Hepatocyte (in vitro differentiated cells): ENCODE measurements around the gene GXYLT2. TPM values are rescaled to one million over a fixed set of nuclear protein-coding genes. Genes with fewer than 3 reads are reported as not detected.
A peak's percentile ranks its signal among the peaks of the same experiment; 100 is the strongest.

Experiments used
- DNase-seq: peaks from one replicate; pipeline ENCODE4 v3.0.0-alpha.2; 2016; ENCODE audit warnings: low spot score
- H2AFZ ChIP-seq: fragments of 200-600 bp; sonication (generic); 2 replicates; pipeline ENCODE4 v1.6.0; 2016; ENCODE audit warnings: antibody characterized with exemption, mild to moderate bottlenecking
- H3K27ac ChIP-seq: fragments of 200-600 bp; sonication (generic); 2 replicates; pipeline ENCODE4 v1.5.1; 2016; ENCODE audit warnings: mild to moderate bottlenecking
- H3K27me3 ChIP-seq: fragments of 200-600 bp; sonication (generic); 2 replicates; pipeline ENCODE4 v1.6.1; 2016
- H3K36me3 ChIP-seq: fragments of 200-600 bp; sonication (generic); replicated peaks from 2 replicates; pipeline ENCODE4 v1.5.1; 2016; ENCODE audit warnings: low read depth; ENCODE audit not compliant: insufficient read depth
- H3K4me1 ChIP-seq: fragments of 200-600 bp; sonication (generic); 2 replicates; pipeline ENCODE4 v1.5.1; 2016; ENCODE audit warnings: mild to moderate bottlenecking, moderate library complexity; ENCODE audit not compliant: insufficient read depth
- H3K4me2 ChIP-seq: fragments of 200-600 bp; sonication (generic); 2 replicates; pipeline ENCODE4 v1.6.0; 2016
- H3K4me3 ChIP-seq: fragments of 200-600 bp; sonication (generic); 2 replicates; pipeline ENCODE4 v1.5.1; 2016; ENCODE audit warnings: mild to moderate bottlenecking
- H3K79me2 ChIP-seq: fragments of 200-600 bp; sonication (generic); 2 replicates; pipeline ENCODE4 v1.6.0; 2017; ENCODE audit warnings: mild to moderate bottlenecking
- H3K9me2 ChIP-seq: fragments of 200-600 bp; sonication (generic); replicated peaks from 2 replicates; pipeline ENCODE4 v1.6.0; 2017; ENCODE audit warnings: mild to moderate bottlenecking; ENCODE audit not compliant: insufficient read depth
- H3K9me3 ChIP-seq: fragments of 200-600 bp; sonication (generic); 2 replicates; pipeline ENCODE4 v1.5.1; 2016; ENCODE audit warnings: low read depth, mild to moderate bottlenecking
- H4K20me1 ChIP-seq: fragments of 200-600 bp; sonication (generic); 2 replicates; pipeline ENCODE4 v1.6.0; 2016; ENCODE audit warnings: mild to moderate bottlenecking; ENCODE audit not compliant: insufficient read depth, poor library complexity, severe bottlenecking
- EZH2 ChIP-seq: fragments of 200-600 bp; sonication (generic); IDR thresholded peaks from 2 replicates; pipeline ENCODE4 v1.6.1; 2016; ENCODE audit warnings: antibody characterized with exemption, mild to moderate bottlenecking, borderline replicate concordance
- EZH2phosphoT487 ChIP-seq: fragments of 200-600 bp; sonication (generic); IDR thresholded peaks from one replicate; pipeline ENCODE4 v1.6.1; 2018; ENCODE audit warnings: antibody characterized with exemption, mild to moderate bottlenecking, low read depth, moderate library complexity; ENCODE audit not compliant: unreplicated experiment, severe bottlenecking
- WGBS: methylation state at CpG from one replicate; pipeline ENCODE4 v1.1.6; 2016; ENCODE audit warnings: low lambda C conversion rate; ENCODE audit errors: missing lambda C conversion rate; 5-methylcytosine and 5-hydroxymethylcytosine counted together
- polyA plus RNA-seq: library from polyadenylated mRNA; unstranded; fragments of >200 nt; fragmentation: Nextera tagmentation; extraction: Ambion mirVana; gene quantifications from 2 replicates; pipeline ENCODE4 v1.2.1, GENCODE V29; 2016
- small RNA-seq: library from RNA; depleted of rRNA; stranded (forward); fragments of <200 nt; gene quantifications from one replicate; pipeline ENCODE3, GENCODE V24; 2014
- total RNA-seq: library from RNA; depleted of rRNA; stranded (reverse); fragments of >200 nt; gene quantifications from 2 replicates; pipeline ENCODE4 v1.2.3, GENCODE V29; 2014
- TF ChIP-seq, protein P1 (sequence below): fragments of 200-600 bp; sonication (generic); IDR thresholded peaks from 2 replicates; pipeline ENCODE4 v1.5.1; 2016; ENCODE audit warnings: antibody characterized with exemption, mild to moderate bottlenecking; ENCODE audit not compliant: poor library complexity

GXYLT2 gene
- total and polyA plus RNA-seq, 2 experiments from 2014 or later, result 27.4 to 35.7 TPM

DNA sequence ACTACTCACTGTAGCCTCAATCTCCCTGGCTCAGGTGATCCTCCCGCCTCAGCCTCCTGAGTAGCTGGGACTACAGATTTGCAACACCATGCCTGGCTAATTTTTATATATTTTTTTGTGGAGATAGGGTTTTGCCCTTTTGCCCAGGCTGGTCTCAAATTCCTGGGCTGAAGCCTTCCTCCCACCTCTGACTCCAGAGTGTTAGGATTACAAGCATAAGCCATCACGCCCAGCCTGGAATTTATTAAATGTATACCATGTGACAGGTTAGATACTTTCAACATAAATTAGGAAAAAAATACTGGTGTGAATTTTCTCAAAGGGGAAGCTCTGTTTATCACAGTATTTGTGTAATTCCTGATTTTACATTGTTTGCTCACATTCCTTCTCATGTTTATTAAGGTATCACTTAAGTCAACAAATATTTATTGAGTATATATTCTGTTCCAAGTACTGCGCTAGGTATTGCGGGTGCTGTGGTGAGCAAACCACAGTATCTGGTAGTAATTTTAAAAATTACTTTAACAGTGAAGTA lies 133.5 kb downstream of the GXYLT2 start:
- Histone ChIP-seq H3K4me3 (no peak overlapping the region), H2AFZ (no peak overlapping the region), H3K9me2 (no peaks in the 10 kb centered on the region), H3K79me2 (no peaks in the 10 kb centered on the region), H3K4me2 (no peak overlapping the region), H3K9me3 (no peaks in the 10 kb centered on the region), H3K4me1 (peaks cover 16% of the 10 kb centered on the region), H4K20me1 (peaks cover 98% of the 10 kb centered on the region), H3K27ac (no peak overlapping the region), H3K27me3 (no peaks in the 10 kb centered on the region), H3K36me3 (no peaks in the 10 kb centered on the region)
- 56% methylated on average over 4 of the region's 4 CpGs for WGBS
- TF ChIP-seq EZH2phosphoT487 (no peak), EZH2 (no peak)
- TF ChIP-seq, protein P1, sequence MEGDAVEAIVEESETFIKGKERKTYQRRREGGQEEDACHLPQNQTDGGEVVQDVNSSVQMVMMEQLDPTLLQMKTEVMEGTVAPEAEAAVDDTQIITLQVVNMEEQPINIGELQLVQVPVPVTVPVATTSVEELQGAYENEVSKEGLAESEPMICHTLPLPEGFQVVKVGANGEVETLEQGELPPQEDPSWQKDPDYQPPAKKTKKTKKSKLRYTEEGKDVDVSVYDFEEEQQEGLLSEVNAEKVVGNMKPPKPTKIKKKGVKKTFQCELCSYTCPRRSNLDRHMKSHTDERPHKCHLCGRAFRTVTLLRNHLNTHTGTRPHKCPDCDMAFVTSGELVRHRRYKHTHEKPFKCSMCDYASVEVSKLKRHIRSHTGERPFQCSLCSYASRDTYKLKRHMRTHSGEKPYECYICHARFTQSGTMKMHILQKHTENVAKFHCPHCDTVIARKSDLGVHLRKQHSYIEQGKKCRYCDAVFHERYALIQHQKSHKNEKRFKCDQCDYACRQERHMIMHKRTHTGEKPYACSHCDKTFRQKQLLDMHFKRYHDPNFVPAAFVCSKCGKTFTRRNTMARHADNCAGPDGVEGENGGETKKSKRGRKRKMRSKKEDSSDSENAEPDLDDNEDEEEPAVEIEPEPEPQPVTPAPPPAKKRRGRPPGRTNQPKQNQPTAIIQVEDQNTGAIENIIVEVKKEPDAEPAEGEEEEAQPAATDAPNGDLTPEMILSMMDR, result no peak
- DNase-seq, result no peak

DNA sequence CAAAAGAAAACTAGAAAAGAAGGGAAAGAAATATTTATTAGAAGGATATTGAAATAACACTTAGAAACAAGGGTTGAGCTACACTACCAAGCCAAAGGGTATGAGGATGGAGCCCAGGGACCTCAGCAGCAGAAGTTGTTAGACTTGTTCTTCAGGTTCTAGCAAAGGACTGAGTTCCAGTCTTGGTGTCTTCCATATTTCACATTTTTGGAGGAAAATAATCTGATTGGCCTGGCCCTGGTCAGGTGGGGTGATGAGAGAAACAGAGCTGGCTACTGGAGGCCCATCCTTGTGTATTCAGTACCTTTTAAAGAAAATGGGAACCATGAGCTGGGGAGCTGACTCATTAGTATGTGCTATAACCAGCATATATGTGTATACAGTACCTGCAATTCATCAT lies 137.0 kb downstream of the GXYLT2 start:
- H3K9me2 ChIP-seq, result no peaks in the 10 kb centered on the region
- H3K36me3 ChIP-seq, result no peaks in the 10 kb centered on the region
- no peak overlapping the region for H2AFZ ChIP-seq
- no peaks in the 10 kb centered on the region for H3K27me3 ChIP-seq
- peaks cover 100% of the 10 kb centered on the region for H4K20me1 ChIP-seq
- peaks cover 28% of the 10 kb centered on the region for H3K4me1 ChIP-seq
- H3K4me3 ChIP-seq, result no peak overlapping the region
- H3K79me2 ChIP-seq, result no peaks in the 10 kb centered on the region
- DNase-seq, result no peak
- TF ChIP-seq EZH2 (no peak), EZH2phosphoT487 (no peak)
- TF ChIP-seq, protein P1, result no peak
- no peak overlapping the region for H3K4me2 ChIP-seq
- H3K9me3 ChIP-seq, result no peaks in the 10 kb centered on the region
- H3K27ac ChIP-seq, result no peak overlapping the region

DNA sequence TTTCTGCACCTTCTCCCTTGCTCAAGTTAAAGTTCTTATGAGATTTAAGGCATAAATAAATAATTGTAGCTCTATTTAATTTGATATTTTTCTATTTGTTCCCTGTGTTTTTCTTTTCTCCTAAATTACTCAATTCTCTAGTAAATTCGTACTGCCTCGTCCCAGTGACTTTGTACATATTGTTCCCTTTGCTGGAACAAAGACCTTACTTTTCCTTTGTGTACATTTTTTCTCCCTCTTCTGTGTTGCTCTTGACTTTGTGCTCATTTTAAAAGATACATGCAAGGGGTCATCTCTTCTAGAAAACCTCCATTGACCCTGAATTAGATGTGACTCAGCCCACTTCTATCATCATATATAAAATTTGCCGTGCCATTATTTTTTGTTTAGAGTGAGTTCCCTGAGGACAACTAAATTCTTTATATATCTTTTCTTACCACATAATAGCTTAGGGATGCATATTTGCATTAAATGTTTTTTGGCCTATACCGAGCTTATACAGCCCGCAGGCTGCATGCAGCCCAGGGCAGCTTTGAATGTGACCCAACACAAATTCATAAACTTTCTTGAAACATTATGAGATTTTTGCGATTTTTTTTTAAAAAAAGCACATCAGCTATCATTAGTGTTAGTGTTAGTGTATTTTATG lies 138.4 kb downstream of the GXYLT2 start:
- peaks cover 100% of the 10 kb centered on the region for H4K20me1 ChIP-seq
- no peaks in the 10 kb centered on the region for H3K36me3 ChIP-seq
- H3K9me2 ChIP-seq, result no peaks in the 10 kb centered on the region
- no peak overlapping the region for H2AFZ ChIP-seq
- no peaks in the 10 kb centered on the region for H3K79me2 ChIP-seq
- peak overlapping the region; percentile 18 for H3K27ac ChIP-seq
- whole genome bisulfite sequencing, result 74% methylated on average over 6 of the region's 6 CpGs
- H3K9me3 ChIP-seq, result no peaks in the 10 kb centered on the region
- H3K4me1 ChIP-seq, result peaks cover 30% of the 10 kb centered on the region
- H3K4me3 ChIP-seq, result no peak overlapping the region
- H3K27me3 ChIP-seq, result no peaks in the 10 kb centered on the region
- H3K4me2 ChIP-seq, result peak overlapping the region; percentile 31
- DNase-seq, result no peak
- TF ChIP-seq EZH2phosphoT487, result no peak
- no peak for TF ChIP-seq EZH2
- TF ChIP-seq, protein P1, result no peak

Small RNAs within 50 kb of the gene (small RNA-seq; reads per million reads assigned to genes)
- gene RF00017, result not detected

Other genes with a start within 250 kb of the GXYLT2 start
- gene SHQ1, start 39.6 kb upstream of the GXYLT2 start, total RNA-seq, result 16.2 and 16.8 TPM in 2 replicates
- gene SHQ1, start 39.6 kb upstream of the GXYLT2 start, polyA plus RNA-seq, result 11.1 and 14.8 TPM in 2 replicates
- 81.8 and 91.4 TPM in 2 replicates for gene PPP4R2, start 108.8 kb downstream of the GXYLT2 start, total RNA-seq
- gene PPP4R2, start 108.8 kb downstream of the GXYLT2 start, polyA plus RNA-seq, result 51.0 and 58.8 TPM in 2 replicates
- 5.5 and 9.3 TPM in 2 replicates for gene EBLN2, start 173.6 kb downstream of the GXYLT2 start, total RNA-seq
- gene EBLN2, start 173.6 kb downstream of the GXYLT2 start, polyA plus RNA-seq, result 5.8 and 6.1 TPM in 2 replicates